CD14-positive monocyte (primary cell): Measurements from ENCODE around the gene PLA2G2C. TPM values are rescaled to one million over a fixed set of nuclear protein-coding genes. Genes with fewer than 3 reads are reported as not detected.

Experiments used
- DNase-seq, 3 donors: peaks; one replicate each; pipeline ENCODE4 v3.0.0-alpha.2; 2011 to 2022
- H2AFZ ChIP-seq: 2 replicates; pipeline ENCODE4 v1.6.0; 2012; ENCODE audit warnings: mild to moderate bottlenecking, low read depth, low read length, inconsistent platforms; ENCODE audit not compliant: insufficient read depth, poor library complexity, severe bottlenecking
- H3K27ac ChIP-seq, 2 donors: 1 replicate in 1 of 2; 2 replicates in 1 of 2; pipeline ENCODE4 v1.5.1; 2012 to 2013; ENCODE audit warnings: low read length in 2 of 2, control low read depth in 1 of 2, inconsistent platforms in 1 of 2, low read depth in 1 of 2, mild to moderate bottlenecking in 1 of 2
- H3K27me3 ChIP-seq, 2 donors: one replicate each; pipeline versions ENCODE4 v1.6.0 to v1.6.1; 2011 to 2013; ENCODE audit warnings: low read length in 2 of 2; ENCODE audit not compliant: control insufficient read depth in 2 of 2, insufficient read depth in 2 of 2
- H3K36me3 ChIP-seq, 2 donors: replicated peaks in 1 of 2; 1 replicate in 1 of 2; 2 replicates in 1 of 2; pipeline versions ENCODE4 v1.5.1 to v1.6.1; 2012 to 2013; ENCODE audit warnings: low read length in 2 of 2, control low read depth in 1 of 2, inconsistent platforms in 1 of 2, mild to moderate bottlenecking in 1 of 2; ENCODE audit not compliant: insufficient read depth in 2 of 2, control insufficient read depth in 1 of 2
- H3K4me1 ChIP-seq, 2 donors: 1 replicate in 1 of 2; 2 replicates in 1 of 2; pipeline versions ENCODE4 v1.5.1 to v1.6.1; 2012 to 2013; ENCODE audit warnings: low read length in 2 of 2, control low read depth in 1 of 2, inconsistent platforms in 1 of 2, mild to moderate bottlenecking in 1 of 2, moderate library complexity in 1 of 2; ENCODE audit not compliant: insufficient read depth in 2 of 2, control insufficient read depth in 1 of 2
- H3K4me2 ChIP-seq: replicated peaks from 2 replicates; pipeline ENCODE3; 2012; ENCODE audit warnings: low read length, moderate library complexity, mild to moderate bottlenecking; ENCODE audit not compliant: poor library complexity, severe bottlenecking; ENCODE audit errors: extremely low read depth
- H3K4me3 ChIP-seq, 3 experiments: fragments of 200-600 bp in 1 of 3; sonication (generic) in 1 of 3; replicated peaks in 1 of 3; 1 replicate in 2 of 3; 2 replicates in 1 of 3; pipeline ENCODE4 v1.5.1; 2011 to 2013; ENCODE audit warnings: low read length in 3 of 3, mild to moderate bottlenecking in 3 of 3, control low read depth in 2 of 3, low read depth in 2 of 3, inconsistent platforms in 1 of 3, moderate library complexity in 1 of 3
- H3K79me2 ChIP-seq: 2 replicates; pipeline ENCODE4 v1.6.0; 2012; ENCODE audit warnings: mild to moderate bottlenecking, control low read depth, inconsistent platforms, low read length, moderate library complexity; ENCODE audit not compliant: insufficient read depth
- H3K9ac ChIP-seq: 2 replicates; pipeline ENCODE4 v1.6.0; 2017; ENCODE audit warnings: low read length, mild to moderate bottlenecking; ENCODE audit not compliant: insufficient read depth, poor library complexity, severe bottlenecking
- H3K9me3 ChIP-seq, 2 donors: replicated peaks in 1 of 2; 1 replicate in 1 of 2; 2 replicates in 1 of 2; pipeline versions ENCODE4 v1.5.1 to v1.6.1; 2012 to 2013; ENCODE audit warnings: low read length in 2 of 2, control low read depth in 1 of 2; ENCODE audit not compliant: control insufficient read depth in 1 of 2, insufficient read depth in 1 of 2
- H4K20me1 ChIP-seq: 2 replicates; pipeline ENCODE4 v1.6.0; 2012; ENCODE audit warnings: mild to moderate bottlenecking, low read length, control low read depth, moderate library complexity; ENCODE audit not compliant: insufficient read depth
- H3K27ac Mint-ChIP-seq, 7 donors: one replicate each; pipeline ENCODE4 v1.8.0; 2020; ENCODE audit warnings: mild to moderate bottlenecking in 7 of 7, mixed read lengths in 7 of 7, moderate library complexity in 6 of 7, inconsistent platforms in 2 of 7
- H3K27me3 Mint-ChIP-seq, 3 donors: one replicate each; pipeline ENCODE4 v1.8.0; 2021 to 2022; ENCODE audit warnings: low read depth in 3 of 3, mild to moderate bottlenecking in 3 of 3, mixed read lengths in 3 of 3, moderate library complexity in 3 of 3, inconsistent platforms in 1 of 3
- H3K36me3 Mint-ChIP-seq, 2 donors: one replicate each; pipeline ENCODE4 v1.8.0; 2020; ENCODE audit warnings: mixed read lengths in 2 of 2, inconsistent platforms in 1 of 2, mild to moderate bottlenecking in 1 of 2
- H3K4me1 Mint-ChIP-seq: one replicate; pipeline ENCODE4 v1.8.0; 2020; ENCODE audit warnings: mild to moderate bottlenecking, mixed read lengths
- H3K4me3 Mint-ChIP-seq, 2 donors: one replicate each; pipeline ENCODE4 v1.8.0; 2020; ENCODE audit warnings: mild to moderate bottlenecking in 2 of 2, mixed read lengths in 2 of 2, moderate library complexity in 1 of 2
- H3K9me3 Mint-ChIP-seq, 7 donors: one replicate each; pipeline ENCODE4 v1.8.0; 2020 to 2022; ENCODE audit warnings: mixed read lengths in 7 of 7, mild to moderate bottlenecking in 6 of 7, moderate library complexity in 6 of 7, inconsistent platforms in 2 of 7
- CTCF ChIP-seq: fragments of 200-600 bp; IDR thresholded peaks from one replicate; pipeline ENCODE4 v1.8.0; 2022; ENCODE audit warnings: antibody characterized with exemption, mild to moderate bottlenecking
- WGBS: methylation state at CpG from one replicate; pipeline ENCODE4 v1.1.5; 2013; ENCODE audit warnings: missing lambda C conversion rate; ENCODE audit not compliant: insufficient coverage; 5-methylcytosine and 5-hydroxymethylcytosine counted together
- intact Hi-C, 2 donors: fragments of 100-400 bp; cut with micrococcal nuclease; formaldehyde crosslinking; loops; one replicate each; pipeline versions ENCODE4 v1.15.0 to v1.15.1; 2023
- polyA plus RNA-seq, 3 donors: library from polyadenylated mRNA; depleted of rRNA in 1 of 3; unstranded in 2 of 3; stranded (reverse) in 1 of 3; fragments of 300-500 nt in 2 of 3; fragments of >200 nt in 1 of 3; fragmentation: Illumina TruSeq in 2 of 3; gene quantifications; 1 replicate in 2 of 3; 2 replicates in 1 of 3; pipeline ENCODE4 v1.2.3, GENCODE V29; 2012 to 2021

The PLA2G2C gene
- polyA plus RNA-seq, 3 donors, result 0.07 to 0.40 TPM; not detected in 1

DNA sequence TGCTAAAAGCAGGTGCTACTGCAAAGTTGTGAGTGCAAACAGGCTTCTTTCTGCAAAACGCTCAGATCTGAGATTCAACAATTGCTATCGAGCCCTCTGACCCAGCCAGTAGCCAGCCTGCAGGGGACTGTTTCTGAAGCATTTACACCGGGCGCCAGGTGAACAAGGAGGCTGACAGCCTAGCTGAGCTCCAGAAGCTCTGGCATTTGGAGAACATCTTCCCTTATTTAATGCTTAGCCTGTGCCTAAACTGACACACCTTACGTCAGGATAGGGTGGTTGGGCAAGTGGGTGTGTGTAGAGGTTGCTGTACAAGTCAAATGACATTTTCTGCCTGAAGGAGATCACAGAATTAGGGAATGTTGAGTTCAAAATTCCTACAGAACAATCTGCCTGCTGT lies 15.8 kb upstream of the PLA2G2C start:
- no peak overlapping the region for H3K27ac ChIP-seq
- no peak overlapping the region for H3K9ac ChIP-seq
- H3K9me3 ChIP-seq, result no peaks in the 10 kb centered on the region
- no peaks in the 10 kb centered on the region for H3K36me3 Mint-ChIP-seq
- H3K4me1 Mint-ChIP-seq, result no peaks in the 10 kb centered on the region
- no peaks in the 10 kb centered on the region for H3K27me3 ChIP-seq
- no peak overlapping the region for H3K4me3 ChIP-seq
- intact Hi-C loops, result no loop called here
- H3K79me2 ChIP-seq, result no peaks in the 10 kb centered on the region
- peaks cover 20 to 34% (median 21%) of the 10 kb centered on the region in 3 donors for H3K27me3 Mint-ChIP-seq
- H3K4me3 Mint-ChIP-seq, result no peak overlapping the region
- no peaks in the 10 kb centered on the region for H4K20me1 ChIP-seq
- DNase-seq, result no peak
- H3K4me1 ChIP-seq, result no peaks in the 10 kb centered on the region
- H3K9me3 Mint-ChIP-seq, result peaks cover 0 to 2% (median 0%) of the 10 kb centered on the region in 7 donors
- WGBS, result 96% methylated on average over 2 of the region's 5 CpGs
- H2AFZ ChIP-seq, result no peak overlapping the region
- no peak for TF ChIP-seq CTCF
- H3K4me2 ChIP-seq, result no peak overlapping the region
- H3K36me3 ChIP-seq, result no peaks in the 10 kb centered on the region
- no peak overlapping the region for H3K27ac Mint-ChIP-seq

DNA sequence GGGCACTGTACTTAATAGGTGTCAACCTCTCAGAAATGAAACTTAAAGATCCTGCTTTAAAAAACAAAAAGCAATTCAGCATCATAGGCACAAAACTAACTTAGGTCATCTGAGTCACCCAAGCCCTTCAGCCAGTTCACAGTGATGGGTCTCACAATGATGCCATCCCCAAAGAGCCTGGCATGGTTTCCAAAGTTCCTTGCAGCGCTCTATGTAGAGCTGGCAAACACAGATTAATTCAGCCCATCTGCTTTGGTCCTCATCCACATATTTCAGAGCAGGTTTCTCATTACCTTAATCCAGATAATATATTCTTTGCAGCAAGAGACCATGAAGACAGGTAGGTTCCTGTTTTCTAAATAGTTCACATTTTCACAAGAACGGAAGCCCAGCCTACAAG lies 14.6 kb upstream of the PLA2G2C start:
- H3K4me1 Mint-ChIP-seq, result no peaks in the 10 kb centered on the region
- Histone ChIP-seq H3K27me3 (no peaks in the 10 kb centered on the region), H3K4me1 (no peaks in the 10 kb centered on the region), H3K4me3 (no peak overlapping the region), H4K20me1 (no peaks in the 10 kb centered on the region), H3K36me3 (no peaks in the 10 kb centered on the region), H3K9me3 (no peaks in the 10 kb centered on the region), H3K4me2 (no peak overlapping the region), H3K9ac (no peak overlapping the region), H3K27ac (no peak overlapping the region), H3K79me2 (no peaks in the 10 kb centered on the region), H2AFZ (no peak overlapping the region)
- no peak for DNase-seq
- no peak for TF ChIP-seq CTCF
- no peak overlapping the region for H3K4me3 Mint-ChIP-seq
- 50% methylated on average over 2 of the region's 2 CpGs for WGBS
- peaks cover 19 to 38% (median 29%) of the 10 kb centered on the region in 3 donors for H3K27me3 Mint-ChIP-seq
- intact Hi-C loops, result no loop called here
- no peaks in the 10 kb centered on the region for H3K36me3 Mint-ChIP-seq
- peaks cover 0 to 2% (median 0%) of the 10 kb centered on the region in 7 donors for H3K9me3 Mint-ChIP-seq
- H3K27ac Mint-ChIP-seq, result no peak overlapping the region
